GM18499 (cell line): Measurements from ENCODE around the gene SLC25A1.

Experiments used
- ATAC-seq: cut with Tn5 transposase; IDR thresholded peaks from one replicate; pipeline ENCODE4 v1.9.1; 2021; ENCODE audit warnings: moderate number of reproducible peaks; ENCODE audit not compliant: insufficient read depth, unreplicated experiment

The SLC25A1 gene

GRCh38 chr22:19178657-19179496 is at the start of gene SLC25A1:
SLC25A1 (minus strand) TSS chr22:19178736; CDS start chr22:19178673, 63 bp downstream.
- no peak for ATAC-seq

- no peak for ATAC-seq
These were observed 49.6 kb upstream of the SLC25A1 start for GRCh38 chr22:19228179-19228578.

- ATAC-seq, result no peak
These were observed 47.9 kb upstream of the SLC25A1 start for GRCh38 chr22:19226428-19226827.

GRCh38 chr22:19225560-19225959 is 47.0 kb upstream of the SLC25A1 start:
- no peak for ATAC-seq

GRCh38 chr22:19224985-19225384 is 46.4 kb upstream of the SLC25A1 start:
- no peak for ATAC-seq

GRCh38 chr22:19224557-19224956 is 46.0 kb upstream of the SLC25A1 start:
- ATAC-seq, result no peak

GRCh38 chr22:19223617-19224016 is 45.1 kb upstream of the SLC25A1 start:
- ATAC-seq, result no peak

GRCh38 chr22:19223110-19223509 is 44.6 kb upstream of the SLC25A1 start:
- no peak for ATAC-seq

- no peak for ATAC-seq
These were observed 43.9 kb upstream of the SLC25A1 start for GRCh38 chr22:19222242-19223005.

- no peak for ATAC-seq
These were observed 42.3 kb upstream of the SLC25A1 start for GRCh38 chr22:19220867-19221266.

GRCh38 chr22:19218541-19219233 is 40.2 kb upstream of the SLC25A1 start:
- no peak for ATAC-seq

GRCh38 chr22:19216579-19216978 is 38.0 kb upstream of the SLC25A1 start:
- ATAC-seq, result no peak

- no peak for ATAC-seq
These were observed 36.8 kb upstream of the SLC25A1 start for GRCh38 chr22:19215360-19215759.

GRCh38 chr22:19214078-19214473 is 35.5 kb upstream of the SLC25A1 start:
- no peak for ATAC-seq

- no peak for ATAC-seq
These were observed 35.0 kb upstream of the SLC25A1 start for GRCh38 chr22:19213442-19214077.

- no peak for ATAC-seq
These were observed 34.5 kb upstream of the SLC25A1 start for GRCh38 chr22:19213001-19213400.

- ATAC-seq, result no peak
These were observed 33.9 kb upstream of the SLC25A1 start for GRCh38 chr22:19212302-19212870.

GRCh38 chr22:19210188-19210587 is 31.7 kb upstream of the SLC25A1 start:
- ATAC-seq, result no peak

- no peak for ATAC-seq
These were observed 29.8 kb upstream of the SLC25A1 start for GRCh38 chr22:19208287-19208847.

- no peak for ATAC-seq
These were observed 29.3 kb upstream of the SLC25A1 start for GRCh38 chr22:19207884-19208283.
